GM18909 (cell line): ENCODE measurements around the gene C16orf78.

Experiments used
- ATAC-seq: cut with Tn5 transposase; IDR thresholded peaks from one replicate; pipeline ENCODE4 v1.9.1; 2021; ENCODE audit warnings: mild to moderate bottlenecking; ENCODE audit not compliant: unreplicated experiment, poor library complexity

Gene C16orf78

GRCh38 chr16:49373504-49373903 is at the start of gene C16orf78:
Gene C16orf78, plus strand, starts transcription at chr16:49373804. Its CDS starts 136 bp downstream, at chr16:49373940.
- ATAC-seq = no peak

GRCh38 chr16:49324703-49325102 is 48.9 kb upstream of the C16orf78 start:
- no peak for ATAC-seq

- no peak for ATAC-seq
Observed at GRCh38 chr16:49327466-49327865, 46.1 kb upstream of the C16orf78 start.

- no peak for ATAC-seq
Observed at GRCh38 chr16:49328325-49328724, 45.3 kb upstream of the C16orf78 start.

- ATAC-seq = no peak
Observed at GRCh38 chr16:49330562-49331201, 42.9 kb upstream of the C16orf78 start.

- no peak for ATAC-seq
Observed at GRCh38 chr16:49332589-49333258, 40.9 kb upstream of the C16orf78 start.

- no peak for ATAC-seq
Observed at GRCh38 chr16:49333259-49333597, 40.4 kb upstream of the C16orf78 start.

- no peak for ATAC-seq
Observed at GRCh38 chr16:49335828-49336227, 37.8 kb upstream of the C16orf78 start.

GRCh38 chr16:49336581-49336980 is 37.0 kb upstream of the C16orf78 start:
- no peak for ATAC-seq

- no peak for ATAC-seq
Observed at GRCh38 chr16:49337814-49338350, 35.7 kb upstream of the C16orf78 start.

GRCh38 chr16:49338611-49339265 is 34.9 kb upstream of the C16orf78 start:
- no peak for ATAC-seq

GRCh38 chr16:49340466-49340865 is 33.1 kb upstream of the C16orf78 start:
- ATAC-seq = no peak

GRCh38 chr16:49341706-49342105 is 31.9 kb upstream of the C16orf78 start:
- ATAC-seq = no peak

- no peak for ATAC-seq
Observed at GRCh38 chr16:49342336-49343265, 31.0 kb upstream of the C16orf78 start.

GRCh38 chr16:49343291-49343690 is 30.3 kb upstream of the C16orf78 start:
- no peak for ATAC-seq

GRCh38 chr16:49344401-49344800 is 29.2 kb upstream of the C16orf78 start:
- ATAC-seq = no peak

GRCh38 chr16:49345829-49346228 is 27.8 kb upstream of the C16orf78 start:
- no peak for ATAC-seq

- ATAC-seq = no peak
Observed at GRCh38 chr16:49346459-49346858, 27.1 kb upstream of the C16orf78 start.

- ATAC-seq = no peak
Observed at GRCh38 chr16:49347476-49347875, 26.1 kb upstream of the C16orf78 start.

- ATAC-seq = no peak
Observed at GRCh38 chr16:49348408-49349176, 25.0 kb upstream of the C16orf78 start.
